ENCODE measurements around the gene SNTG2. TPM values are rescaled to one million over a fixed set of nuclear protein-coding genes. Genes with fewer than 3 reads are reported as not detected.

SNTG2 gene
- total RNA-seq, 1 donor from 2014 or later = not detected

GRCh38 chr2:960061-960736 is 9.6 kb downstream of the SNTG2 start:
- H3K4me3 ChIP-seq (ENCODE audit: low read depth, low read length) = no peak overlapping the region
- DNase-seq (ENCODE audit: low read depth) = no peak
- no peak for TF ChIP-seq CTCF (conservative IDR thresholded peaks at IDR 0.05; ENCODE audit: low read depth, low read length)

GRCh38 chr2:961786-962185 is 11.1 kb downstream of the SNTG2 start:
- TF ChIP-seq CTCF (conservative IDR thresholded peaks at IDR 0.05; ENCODE audit: low read depth, low read length) = no peak
- no peak overlapping the region for H3K4me3 ChIP-seq (ENCODE audit: low read depth, low read length)
- no peak for DNase-seq (ENCODE audit: low read depth)

GRCh38 chr2:963876-964275 is 13.2 kb downstream of the SNTG2 start:
- no peak overlapping the region for H3K4me3 ChIP-seq (ENCODE audit: low read depth, low read length)
- DNase-seq (ENCODE audit: low read depth) = no peak
- no peak for TF ChIP-seq CTCF (conservative IDR thresholded peaks at IDR 0.05; ENCODE audit: low read depth, low read length)

GRCh38 chr2:964562-964961 is 13.9 kb downstream of the SNTG2 start:
- H3K4me3 ChIP-seq (ENCODE audit: low read depth, low read length) = no peak overlapping the region
- DNase-seq (ENCODE audit: low read depth) = no peak
- no peak for TF ChIP-seq CTCF (conservative IDR thresholded peaks at IDR 0.05; ENCODE audit: low read depth, low read length)

GRCh38 chr2:965640-966147 is 15.0 kb downstream of the SNTG2 start:
- TF ChIP-seq CTCF (conservative IDR thresholded peaks at IDR 0.05; ENCODE audit: low read depth, low read length) = no peak
- DNase-seq (ENCODE audit: low read depth) = no peak
- no peak overlapping the region for H3K4me3 ChIP-seq (ENCODE audit: low read depth, low read length)

- H3K4me3 ChIP-seq (ENCODE audit: low read depth, low read length) = no peak overlapping the region
- no peak for TF ChIP-seq CTCF (conservative IDR thresholded peaks at IDR 0.05; ENCODE audit: low read depth, low read length)
- DNase-seq (ENCODE audit: low read depth) = no peak
Observed at GRCh38 chr2:973129-973528, 22.5 kb downstream of the SNTG2 start.

GRCh38 chr2:974054-974453 is 23.4 kb downstream of the SNTG2 start:
- H3K4me3 ChIP-seq (ENCODE audit: low read depth, low read length) = no peak overlapping the region
- no peak for TF ChIP-seq CTCF (conservative IDR thresholded peaks at IDR 0.05; ENCODE audit: low read depth, low read length)
- no peak for DNase-seq (ENCODE audit: low read depth)

Data from epithelial cell of proximal tubule (primary cell).